Inferior parietal cortex (tissue), 1 donor: Measurements from ENCODE around the gene PADI6.

Source experiments
- DNase-seq: peaks from one replicate; pipeline ENCODE4 v3.0.0-alpha.2; 2016; ENCODE audit errors: extremely low spot score

The PADI6 gene

GRCh38 chr1:17356387-17357026 lies 15.5 kb upstream of the PADI6 start:
- no peak for DNase-seq

GRCh38 chr1:17358557-17358956 lies 13.4 kb upstream of the PADI6 start:
- no peak for DNase-seq

- no peak for DNase-seq
Observed at GRCh38 chr1:17359031-17359430, 13.0 kb upstream of the PADI6 start.

GRCh38 chr1:17359808-17360207 lies 12.2 kb upstream of the PADI6 start:
- no peak for DNase-seq

GRCh38 chr1:17360272-17360956 lies 11.6 kb upstream of the PADI6 start:
- no peak for DNase-seq

- no peak for DNase-seq
Observed at GRCh38 chr1:17361687-17362086, 10.3 kb upstream of the PADI6 start.

GRCh38 chr1:17363351-17363750 lies 8.6 kb upstream of the PADI6 start:
- DNase-seq, result no peak

- DNase-seq, result no peak
Observed at GRCh38 chr1:17363771-17364170, 8.2 kb upstream of the PADI6 start.

- DNase-seq, result no peak
Observed at GRCh38 chr1:17365293-17365692, 6.7 kb upstream of the PADI6 start.

- no peak for DNase-seq
Observed at GRCh38 chr1:17369466-17369865, 2.5 kb upstream of the PADI6 start.

- no peak for DNase-seq
Observed at GRCh38 chr1:17370618-17371017, 1.4 kb upstream of the PADI6 start.

- no peak for DNase-seq
Observed at GRCh38 chr1:17372955-17373354, 959 bp downstream of the PADI6 start.

- no peak for DNase-seq
Observed at GRCh38 chr1:17375651-17376050, 3.7 kb downstream of the PADI6 start.

- DNase-seq, result no peak
Observed at GRCh38 chr1:17377325-17377953, 5.4 kb downstream of the PADI6 start.

- no peak for DNase-seq
Observed at GRCh38 chr1:17381161-17381560, 9.2 kb downstream of the PADI6 start.

- DNase-seq, result no peak
Observed at GRCh38 chr1:17392199-17392740, 20.3 kb downstream of the PADI6 start.

GRCh38 chr1:17393230-17393629 lies 21.2 kb downstream of the PADI6 start:
- DNase-seq, result no peak

GRCh38 chr1:17397910-17398695 lies 26.1 kb downstream of the PADI6 start:
- DNase-seq, result no peak

GRCh38 chr1:17400725-17401341 lies 28.8 kb downstream of the PADI6 start:
- no peak for DNase-seq

GRCh38 chr1:17401841-17402240 lies 29.8 kb downstream of the PADI6 start:
- DNase-seq, result no peak

- no peak for DNase-seq
Observed at GRCh38 chr1:17403081-17403480, 31.1 kb downstream of the PADI6 start.
